Prostate gland (tissue), 2 donors: ENCODE data around the gene ADARB2. TPM values are rescaled to one million over a fixed set of nuclear protein-coding genes. Genes with fewer than 3 reads are reported as not detected.

Experiments
- DNase-seq: peaks from one replicate; pipeline ENCODE4 v3.0.0-alpha.2; 2019; ENCODE audit warnings: low spot score
- H3K27ac ChIP-seq, 2 donors: fragments of 200-600 bp; sonication (generic); 2 replicates each; pipeline ENCODE4 v1.5.1; 2017 to 2019
- H3K27me3 ChIP-seq: fragments of 200-600 bp; sonication (generic); replicated peaks from 2 replicates; pipeline ENCODE4 v1.5.1; 2019; ENCODE audit not compliant: insufficient read depth
- H3K36me3 ChIP-seq, 2 donors: fragments of 200-600 bp; sonication (generic); 1 replicate in 1 of 2; 2 replicates in 1 of 2; pipeline versions ENCODE4 v1.5.1 to v1.8.1; 2017 to 2019
- H3K4me1 ChIP-seq: fragments of 200-600 bp; sonication (generic); replicated peaks from 2 replicates; pipeline ENCODE4 v1.5.1; 2019
- H3K4me3 ChIP-seq, 2 donors: fragments of 200-600 bp; sonication (generic); 2 replicates each; pipeline ENCODE4 v1.5.1; 2017 to 2019
- H3K9me3 ChIP-seq: fragments of 200-600 bp; sonication (generic); 2 replicates; pipeline ENCODE4 v1.5.1; 2017
- POLR2A ChIP-seq: fragments of 450-650 bp; IDR thresholded peaks from one replicate; pipeline ENCODE4 v1.6.1; 2016; ENCODE audit warnings: antibody characterized with exemption, mild to moderate bottlenecking
- POLR2AphosphoS5 ChIP-seq: sonication (generic); formaldehyde crosslinking; IDR thresholded peaks from one replicate; pipeline ENCODE4 v1.6.1; 2017; ENCODE audit warnings: antibody characterized with exemption
- WGBS: methylation state at CpG from one replicate; pipeline ENCODE4 v1.1.5; 2018; 5-methylcytosine and 5-hydroxymethylcytosine counted together
- intact Hi-C: fragments of 100-400 bp; cut with DNase I; formaldehyde crosslinking; loops from one replicate; pipeline ENCODE4 v1.14.2; 2022
- total RNA-seq, 2 donors: library from RNA; depleted of rRNA; stranded (reverse); fragments of >200 nt; gene quantifications; one replicate each; pipeline ENCODE4 v1.1.0, GENCODE V29; 2016
- TF ChIP-seq, protein P1 (sequence below), 4 experiments: fragments of 200-600 bp in 2 of 4; fragments of 450-650 bp in 2 of 4; sonication (generic) in 2 of 4; IDR thresholded peaks; 1 replicate in 3 of 4; 2 replicates in 1 of 4; pipeline ENCODE4 v1.5.1; 2016 to 2019; ENCODE audit warnings: antibody characterized with exemption in 4 of 4, mild to moderate bottlenecking in 2 of 4, moderate library complexity in 2 of 4

The ADARB2 gene
- total RNA-seq, 2 donors from 2014 or later: 0.36 to 10.5 TPM

DNA sequence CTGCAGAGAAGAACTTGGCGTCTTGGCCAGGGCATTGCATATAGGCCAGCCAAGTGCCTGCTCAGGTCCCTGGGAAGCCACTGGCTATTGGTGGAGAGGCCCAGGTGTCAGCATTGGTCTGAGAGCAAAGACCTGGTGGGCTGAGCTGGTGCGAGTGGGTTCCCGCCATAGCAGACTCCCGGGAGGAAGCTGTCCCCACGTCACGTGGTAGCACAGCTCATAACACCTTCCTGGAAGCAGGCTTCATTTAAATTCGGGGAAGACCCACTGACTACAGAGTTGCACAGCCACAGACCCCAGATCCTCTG lies 550.7 kb downstream of the ADARB2 start:
- intact Hi-C loops: no loop called here
- Histone ChIP-seq H3K4me1 (no peaks in the 10 kb centered on the region), H3K9me3 (no peaks in the 10 kb centered on the region), H3K4me3 (no peak overlapping the region), H3K27me3 (no peaks in the 10 kb centered on the region), H3K36me3 (no peaks in the 10 kb centered on the region), H3K27ac (no peak overlapping the region)
- TF ChIP-seq POLR2A: no peak
- no peak for TF ChIP-seq POLR2AphosphoS5
- TF ChIP-seq, protein P1, sequence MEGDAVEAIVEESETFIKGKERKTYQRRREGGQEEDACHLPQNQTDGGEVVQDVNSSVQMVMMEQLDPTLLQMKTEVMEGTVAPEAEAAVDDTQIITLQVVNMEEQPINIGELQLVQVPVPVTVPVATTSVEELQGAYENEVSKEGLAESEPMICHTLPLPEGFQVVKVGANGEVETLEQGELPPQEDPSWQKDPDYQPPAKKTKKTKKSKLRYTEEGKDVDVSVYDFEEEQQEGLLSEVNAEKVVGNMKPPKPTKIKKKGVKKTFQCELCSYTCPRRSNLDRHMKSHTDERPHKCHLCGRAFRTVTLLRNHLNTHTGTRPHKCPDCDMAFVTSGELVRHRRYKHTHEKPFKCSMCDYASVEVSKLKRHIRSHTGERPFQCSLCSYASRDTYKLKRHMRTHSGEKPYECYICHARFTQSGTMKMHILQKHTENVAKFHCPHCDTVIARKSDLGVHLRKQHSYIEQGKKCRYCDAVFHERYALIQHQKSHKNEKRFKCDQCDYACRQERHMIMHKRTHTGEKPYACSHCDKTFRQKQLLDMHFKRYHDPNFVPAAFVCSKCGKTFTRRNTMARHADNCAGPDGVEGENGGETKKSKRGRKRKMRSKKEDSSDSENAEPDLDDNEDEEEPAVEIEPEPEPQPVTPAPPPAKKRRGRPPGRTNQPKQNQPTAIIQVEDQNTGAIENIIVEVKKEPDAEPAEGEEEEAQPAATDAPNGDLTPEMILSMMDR (IDR thresholded peaks at IDR 0.05): no peak
- no peak for DNase-seq
- WGBS: 78% methylated on average over 7 of the region's 7 CpGs

DNA sequence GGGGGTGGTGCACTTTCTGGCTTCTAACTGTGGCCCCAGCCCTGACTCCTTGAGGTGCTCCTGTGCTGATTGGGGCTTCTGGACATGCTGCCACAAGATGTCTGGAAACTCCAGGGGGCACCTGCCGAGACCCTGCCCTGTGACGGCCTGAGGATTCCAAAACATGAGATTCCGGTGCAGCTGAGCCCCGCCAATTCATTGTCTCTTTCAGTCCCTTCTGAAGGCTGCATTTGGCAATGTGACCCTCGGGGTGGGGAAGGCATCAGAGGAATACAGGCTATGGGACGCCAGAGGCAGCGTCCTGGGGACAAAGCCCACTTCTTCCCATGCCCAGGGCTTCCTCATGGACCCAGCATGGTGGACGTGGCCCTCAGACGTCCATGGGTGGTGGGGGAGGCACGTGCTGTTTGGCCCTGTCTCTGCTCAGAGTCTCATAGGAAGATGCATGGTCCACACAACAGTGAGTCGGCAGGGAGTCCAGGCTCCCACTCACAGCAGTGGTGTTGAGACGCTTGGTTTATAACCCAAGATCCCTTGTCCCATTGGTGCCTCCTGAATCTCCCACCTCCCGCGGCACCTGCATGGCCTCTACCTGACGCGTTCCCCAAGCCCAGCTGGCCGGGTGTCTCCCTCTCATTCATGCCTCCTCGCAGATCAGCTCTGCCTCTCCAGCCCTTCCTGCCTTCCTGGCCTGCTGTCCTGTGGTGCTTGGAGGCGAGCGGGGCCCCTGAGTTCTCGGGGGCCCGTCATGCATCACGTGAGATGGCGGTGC lies 551.2 kb downstream of the ADARB2 start:
- no peak overlapping the region for H3K27ac ChIP-seq
- 96% methylated on average over 24 of the region's 24 CpGs for WGBS
- intact Hi-C loops: no loop called here
- H3K36me3 ChIP-seq: no peaks in the 10 kb centered on the region
- H3K4me1 ChIP-seq: no peaks in the 10 kb centered on the region
- TF ChIP-seq, protein P1 (IDR thresholded peaks at IDR 0.05): no peak
- no peak for TF ChIP-seq POLR2AphosphoS5
- no peak for TF ChIP-seq POLR2A
- H3K27me3 ChIP-seq: no peaks in the 10 kb centered on the region
- no peak for DNase-seq
- no peak overlapping the region for H3K4me3 ChIP-seq
- H3K9me3 ChIP-seq: no peaks in the 10 kb centered on the region

- 82% methylated on average over 44 of the region's 45 CpGs for WGBS
- Histone ChIP-seq H3K27ac (no peak overlapping the region), H3K4me3 (no peak overlapping the region), H3K36me3 (no peaks in the 10 kb centered on the region), H3K27me3 (no peaks in the 10 kb centered on the region), H3K9me3 (no peaks in the 10 kb centered on the region), H3K4me1 (no peaks in the 10 kb centered on the region)
- DNase-seq: no peak
- intact Hi-C loops: no loop called here
- TF ChIP-seq, protein P1 (IDR thresholded peaks at IDR 0.05): no peak
- TF ChIP-seq POLR2A (no peak), POLR2AphosphoS5 (no peak)
These were observed 552.5 kb downstream of the ADARB2 start for GRCh38 chr10:1184541-1185430.

DNA sequence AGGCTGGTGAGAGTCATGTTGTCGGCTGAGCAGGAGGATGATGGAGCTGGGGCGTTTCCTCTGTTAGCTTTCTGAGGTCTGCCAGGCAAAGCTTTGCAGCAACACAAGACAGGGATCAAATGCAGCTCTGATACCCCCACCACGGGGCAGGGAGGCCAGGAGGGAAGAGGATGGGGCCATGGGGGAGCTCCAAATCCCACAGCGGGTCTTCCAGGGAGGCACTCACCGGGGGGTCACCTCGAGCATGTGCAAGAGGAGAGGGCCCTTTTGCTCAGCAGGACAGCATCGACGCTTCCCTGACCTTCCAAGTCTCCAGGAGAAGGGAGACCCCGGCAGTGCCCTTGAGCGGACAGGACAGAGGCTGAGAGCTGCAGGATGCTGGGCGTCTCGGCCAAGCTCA lies 553.6 kb downstream of the ADARB2 start:
- DNase-seq: no peak
- Histone ChIP-seq H3K4me1 (no peaks in the 10 kb centered on the region), H3K9me3 (no peaks in the 10 kb centered on the region), H3K27ac (no peak overlapping the region), H3K4me3 (no peak overlapping the region), H3K27me3 (no peaks in the 10 kb centered on the region), H3K36me3 (no peaks in the 10 kb centered on the region)
- TF ChIP-seq POLR2A: no peak
- no peak for TF ChIP-seq POLR2AphosphoS5
- TF ChIP-seq, protein P1 (IDR thresholded peaks at IDR 0.05): no peak
- 79% methylated on average over 12 of the region's 12 CpGs for WGBS
- intact Hi-C loops: no loop called here
